ENCODE results near the gene BTN3A1. TPM values are rescaled to one million over a fixed set of nuclear protein-coding genes. Genes with fewer than 3 reads are reported as not detected.
"Not testable (repeated sequence)": the region's sequence is repeated elsewhere in the genome, so short reads cannot be mapped to it uniquely, and the experiment has no call there.

The BTN3A1 gene
- total RNA-seq, 1 experiment from 2014 or later: 2.0 TPM

- Histone ChIP-seq H3K27me3 (replicated peaks; ENCODE audit: control insufficient read depth, insufficient read depth, low read length) (no peaks in the 10 kb centered on the region), H3K36me3 (ENCODE audit: control insufficient read depth, insufficient read depth, low read length) (no peaks in the 10 kb centered on the region), H3K4me3 (ENCODE audit: low read depth, low read length) (peak overlapping the region; percentile 40), H3K4me1 (no peaks in the 10 kb centered on the region), H3K9me3 (no peaks in the 10 kb centered on the region)
- H3K27me3 Mint-ChIP-seq (ENCODE audit: insufficient read depth, unreplicated experiment): no peaks in the 10 kb centered on the region
- DNase-seq: no peak
- no peak overlapping the region for H3K4me3 Mint-ChIP-seq (ENCODE audit: unreplicated experiment)
- no peaks in the 10 kb centered on the region for H3K9me3 Mint-ChIP-seq (ENCODE audit: unreplicated experiment)
- ChIA-PET CTCF (no interaction called here), POLR2A (no interaction called here)
- intact Hi-C loops (cut with micrococcal nuclease; ENCODE audit: unreplicated experiment): no loop called here
- no TSS peak for BruUV-seq (replicated peaks)
- H3K27ac Mint-ChIP-seq (ENCODE audit: unreplicated experiment): no peak overlapping the region
- H3K36me3 Mint-ChIP-seq (ENCODE audit: insufficient read depth, unreplicated experiment): no peaks in the 10 kb centered on the region
- H3K4me1 Mint-ChIP-seq (ENCODE audit: low read depth, unreplicated experiment): peaks cover 7% of the 10 kb centered on the region
- TF ChIP-seq CTCF (IDR thresholded peaks at IDR 0.05; ENCODE audit: insufficient read depth in 1 of 2, low read depth in 1 of 2, low read length in 1 of 2, severe bottlenecking in 1 of 2, unreplicated experiment in 1 of 2): no peak
Measured at GRCh38 chr6:26365633-26365995, 36.5 kb upstream of the BTN3A1 start.

DNA sequence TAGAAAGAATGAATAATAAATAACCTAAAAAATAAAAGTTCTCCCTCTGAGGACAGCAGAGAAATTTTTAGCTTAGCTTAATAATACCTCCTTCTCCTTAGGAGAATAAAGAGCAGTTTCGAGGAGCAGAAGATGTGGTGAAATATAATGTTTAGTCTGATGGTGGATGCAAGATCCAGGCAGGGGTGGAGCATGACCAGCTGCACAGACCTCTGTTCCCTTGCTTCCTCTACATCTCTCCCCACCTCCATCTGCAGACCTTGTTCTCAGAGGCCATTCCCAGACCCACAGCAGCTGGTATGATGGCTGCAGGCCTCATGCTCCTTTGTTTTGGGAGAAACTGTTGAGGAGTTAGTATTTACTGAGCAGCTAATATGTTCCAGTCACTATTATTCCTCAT is 35.6 kb upstream of the BTN3A1 start:
- TF ChIP-seq CTCF (IDR thresholded peaks at IDR 0.05; ENCODE audit: insufficient read depth in 1 of 2, low read depth in 1 of 2, low read length in 1 of 2, severe bottlenecking in 1 of 2, unreplicated experiment in 1 of 2): no peak
- Mint-ChIP-seq H3K9me3 (ENCODE audit: unreplicated experiment) (no peaks in the 10 kb centered on the region), H3K27ac (ENCODE audit: unreplicated experiment) (no peak overlapping the region), H3K36me3 (ENCODE audit: insufficient read depth, unreplicated experiment) (no peaks in the 10 kb centered on the region), H3K4me1 (ENCODE audit: low read depth, unreplicated experiment) (peaks cover 7% of the 10 kb centered on the region), H3K4me3 (ENCODE audit: unreplicated experiment) (no peak overlapping the region), H3K27me3 (ENCODE audit: insufficient read depth, unreplicated experiment) (no peaks in the 10 kb centered on the region)
- CTCF ChIA-PET: no interaction called here
- DNase-seq: no peak
- intact Hi-C loops (cut with micrococcal nuclease; ENCODE audit: unreplicated experiment): no loop called here
- no peaks in the 10 kb centered on the region for H3K36me3 ChIP-seq (ENCODE audit: control insufficient read depth, insufficient read depth, low read length)
- H3K4me1 ChIP-seq: no peaks in the 10 kb centered on the region
- POLR2A ChIA-PET: no interaction called here
- no peak overlapping the region for H3K4me3 ChIP-seq (ENCODE audit: low read depth, low read length)
- BruUV-seq (replicated peaks): no TSS peak
- H3K9me3 ChIP-seq: no peaks in the 10 kb centered on the region
- H3K27me3 ChIP-seq (replicated peaks; ENCODE audit: control insufficient read depth, insufficient read depth, low read length): no peaks in the 10 kb centered on the region

- BruUV-seq (replicated peaks): no TSS peak
Measured at GRCh38 chr6:26367114-26367513, 35.0 kb upstream of the BTN3A1 start.

GRCh38 chr6:26371813-26372212 is 30.3 kb upstream of the BTN3A1 start:
- H3K4me3 Mint-ChIP-seq (ENCODE audit: unreplicated experiment); H3K9me3 ChIP-seq; H3K4me1 ChIP-seq; H3K4me3 ChIP-seq (ENCODE audit: low read depth, low read length); H3K27me3 Mint-ChIP-seq (ENCODE audit: insufficient read depth, unreplicated experiment); BruUV-seq (replicated peaks); CTCF ChIA-PET; H3K36me3 Mint-ChIP-seq (ENCODE audit: insufficient read depth, unreplicated experiment); H3K9me3 Mint-ChIP-seq (ENCODE audit: unreplicated experiment); H3K27ac Mint-ChIP-seq (ENCODE audit: unreplicated experiment); H3K4me1 Mint-ChIP-seq (ENCODE audit: low read depth, unreplicated experiment); intact Hi-C loops (cut with micrococcal nuclease; ENCODE audit: unreplicated experiment); H3K27me3 ChIP-seq (replicated peaks; ENCODE audit: control insufficient read depth, insufficient read depth, low read length); POLR2A ChIA-PET; DNase-seq; H3K36me3 ChIP-seq (ENCODE audit: control insufficient read depth, insufficient read depth, low read length): not testable (repeated sequence)

More at GRCh38 chr6:26367114-26367513, 35.0 kb upstream of the BTN3A1 start:
- no peaks in the 10 kb centered on the region for H3K4me1 ChIP-seq
- no peak overlapping the region for H3K4me3 ChIP-seq (ENCODE audit: low read depth, low read length)
- no peaks in the 10 kb centered on the region for H3K27me3 ChIP-seq (replicated peaks; ENCODE audit: control insufficient read depth, insufficient read depth, low read length)
- H3K27me3 Mint-ChIP-seq (ENCODE audit: insufficient read depth, unreplicated experiment): no peaks in the 10 kb centered on the region
- no peaks in the 10 kb centered on the region for H3K9me3 Mint-ChIP-seq (ENCODE audit: unreplicated experiment)
- CTCF ChIA-PET: no interaction called here
- DNase-seq: no peak
- POLR2A ChIA-PET: no interaction called here
- H3K27ac Mint-ChIP-seq (ENCODE audit: unreplicated experiment): no peak overlapping the region
- no peaks in the 10 kb centered on the region for H3K9me3 ChIP-seq
- intact Hi-C loops (cut with micrococcal nuclease; ENCODE audit: unreplicated experiment): no loop called here
- no peak overlapping the region for H3K4me3 Mint-ChIP-seq (ENCODE audit: unreplicated experiment)
- no peaks in the 10 kb centered on the region for H3K36me3 ChIP-seq (ENCODE audit: control insufficient read depth, insufficient read depth, low read length)
- peaks cover under 1% of the 10 kb centered on the region for H3K4me1 Mint-ChIP-seq (ENCODE audit: low read depth, unreplicated experiment)
- no peak for TF ChIP-seq CTCF (IDR thresholded peaks at IDR 0.05; ENCODE audit: insufficient read depth in 1 of 2, low read depth in 1 of 2, low read length in 1 of 2, severe bottlenecking in 1 of 2, unreplicated experiment in 1 of 2)
- H3K36me3 Mint-ChIP-seq (ENCODE audit: insufficient read depth, unreplicated experiment): no peaks in the 10 kb centered on the region

Data from Caco-2 (cell line).